Parathyroid adenoma (tissue), 2 donors: ENCODE data around the gene ANO9.

Source experiments
- H2AFZ ChIP-seq: fragments of 300-600 bp; sonication (generic); one replicate; pipeline ENCODE4 v1.7.0; 2017; ENCODE audit warnings: antibody characterized with exemption, mild to moderate bottlenecking
- H3K27ac ChIP-seq: fragments of 300-600 bp; sonication (generic); one replicate; pipeline ENCODE4 v1.7.0; 2017
- H3K27me3 ChIP-seq: fragments of 300-600 bp; sonication (generic); one replicate; pipeline ENCODE4 v1.7.0; 2017; ENCODE audit warnings: low read length; ENCODE audit not compliant: control insufficient read depth, insufficient read depth
- H3K36me3 ChIP-seq: fragments of 300-600 bp; sonication (generic); one replicate; pipeline ENCODE4 v1.7.0; 2017; ENCODE audit warnings: low read length; ENCODE audit not compliant: control insufficient read depth, insufficient read depth
- H3K4me1 ChIP-seq: fragments of 300-600 bp; sonication (generic); one replicate; pipeline ENCODE4 v1.7.0; 2017; ENCODE audit warnings: control low read depth
- H3K4me2 ChIP-seq: fragments of 300-600 bp; sonication (generic); one replicate; pipeline ENCODE4 v1.7.0; 2017; ENCODE audit warnings: low read length
- H3K4me3 ChIP-seq: fragments of 300-600 bp; sonication (generic); one replicate; pipeline ENCODE4 v1.7.0; 2017; ENCODE audit warnings: low read depth, low read length
- H3K79me2 ChIP-seq: fragments of 300-600 bp; sonication (generic); one replicate; pipeline ENCODE4 v1.7.0; 2017; ENCODE audit warnings: control low read depth
- H3K9ac ChIP-seq: fragments of 300-600 bp; sonication (generic); one replicate; pipeline ENCODE4 v1.7.0; 2017; ENCODE audit warnings: mild to moderate bottlenecking
- H3K9me3 ChIP-seq: fragments of 300-600 bp; sonication (generic); one replicate; pipeline ENCODE4 v1.7.0; 2017; ENCODE audit warnings: low read length; ENCODE audit not compliant: control insufficient read depth
- TF ChIP-seq, protein P1 (sequence below): fragments of 300-600 bp; sonication (generic); IDR thresholded peaks from one replicate; pipeline ENCODE4 v1.7.0; 2017; ENCODE audit warnings: antibody characterized with exemption, mild to moderate bottlenecking
- donor health status: primary hyperparathyroidism.

ANO9 gene

GRCh38 chr11:371051-371450, 70.8 kb downstream of the ANO9 start:
- Histone ChIP-seq H3K27ac (no peak overlapping the region), H3K9ac (no peak overlapping the region), H3K4me3 (no peak overlapping the region), H3K36me3 (no peaks in the 10 kb centered on the region), H3K79me2 (no peaks in the 10 kb centered on the region), H3K9me3 (no peaks in the 10 kb centered on the region), H3K27me3 (no peaks in the 10 kb centered on the region), H2AFZ (no peak overlapping the region), H3K4me2 (no peak overlapping the region), H3K4me1 (no peaks in the 10 kb centered on the region)
- TF ChIP-seq, protein P1, sequence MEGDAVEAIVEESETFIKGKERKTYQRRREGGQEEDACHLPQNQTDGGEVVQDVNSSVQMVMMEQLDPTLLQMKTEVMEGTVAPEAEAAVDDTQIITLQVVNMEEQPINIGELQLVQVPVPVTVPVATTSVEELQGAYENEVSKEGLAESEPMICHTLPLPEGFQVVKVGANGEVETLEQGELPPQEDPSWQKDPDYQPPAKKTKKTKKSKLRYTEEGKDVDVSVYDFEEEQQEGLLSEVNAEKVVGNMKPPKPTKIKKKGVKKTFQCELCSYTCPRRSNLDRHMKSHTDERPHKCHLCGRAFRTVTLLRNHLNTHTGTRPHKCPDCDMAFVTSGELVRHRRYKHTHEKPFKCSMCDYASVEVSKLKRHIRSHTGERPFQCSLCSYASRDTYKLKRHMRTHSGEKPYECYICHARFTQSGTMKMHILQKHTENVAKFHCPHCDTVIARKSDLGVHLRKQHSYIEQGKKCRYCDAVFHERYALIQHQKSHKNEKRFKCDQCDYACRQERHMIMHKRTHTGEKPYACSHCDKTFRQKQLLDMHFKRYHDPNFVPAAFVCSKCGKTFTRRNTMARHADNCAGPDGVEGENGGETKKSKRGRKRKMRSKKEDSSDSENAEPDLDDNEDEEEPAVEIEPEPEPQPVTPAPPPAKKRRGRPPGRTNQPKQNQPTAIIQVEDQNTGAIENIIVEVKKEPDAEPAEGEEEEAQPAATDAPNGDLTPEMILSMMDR, result no peak

DNA sequence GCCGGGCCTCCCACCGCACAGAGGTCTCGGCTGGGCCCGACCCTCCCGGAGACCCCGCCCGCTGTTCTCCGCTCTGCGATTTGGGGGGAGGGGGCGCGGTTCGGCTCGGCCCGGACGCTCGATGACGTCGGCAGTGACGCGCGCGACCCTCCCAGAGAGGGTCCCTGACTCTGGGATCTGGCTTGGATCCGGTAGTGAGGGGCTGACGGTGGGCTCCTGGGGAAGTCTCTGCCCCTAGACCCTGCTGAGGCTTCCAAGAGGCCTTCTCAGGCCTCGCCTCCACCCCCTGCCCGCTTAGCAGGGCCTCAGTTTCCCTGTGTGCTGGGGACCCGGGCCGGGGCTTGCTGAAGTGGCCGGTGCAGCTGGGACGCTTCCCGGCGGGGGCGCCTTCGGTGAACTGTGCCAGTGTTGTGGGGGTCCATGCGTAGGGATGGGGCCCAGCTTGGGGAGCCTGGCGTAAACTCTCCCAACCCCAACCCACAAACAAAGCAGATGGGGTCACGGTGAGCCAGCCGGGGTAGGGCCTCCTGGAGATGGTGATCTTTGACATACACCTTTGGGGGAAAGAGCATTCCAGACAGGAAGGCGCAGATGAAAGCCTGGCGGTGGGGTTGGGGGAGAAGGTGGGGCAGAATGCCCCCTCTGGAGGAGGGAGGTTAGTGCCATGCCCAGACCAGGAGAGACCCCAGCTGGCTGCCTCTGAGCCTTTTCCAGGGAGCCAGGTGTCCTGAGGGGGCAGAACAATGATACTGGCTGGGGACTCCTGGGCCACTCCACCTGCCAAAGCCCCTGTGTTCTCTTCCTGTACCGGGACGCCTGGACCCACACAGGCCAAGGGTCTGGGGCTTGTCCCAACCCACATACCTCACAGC, 71.5 kb downstream of the ANO9 start:
- H3K9me3 ChIP-seq, result no peaks in the 10 kb centered on the region
- no peak overlapping the region for H2AFZ ChIP-seq
- H3K27ac ChIP-seq, result no peak overlapping the region
- TF ChIP-seq, protein P1, result no peak
- H3K79me2 ChIP-seq, result no peaks in the 10 kb centered on the region
- H3K9ac ChIP-seq, result no peak overlapping the region
- no peak overlapping the region for H3K4me3 ChIP-seq
- H3K36me3 ChIP-seq, result no peaks in the 10 kb centered on the region
- H3K27me3 ChIP-seq, result no peaks in the 10 kb centered on the region
- H3K4me2 ChIP-seq, result peak overlapping the region; percentile 38
- H3K4me1 ChIP-seq, result no peaks in the 10 kb centered on the region

DNA sequence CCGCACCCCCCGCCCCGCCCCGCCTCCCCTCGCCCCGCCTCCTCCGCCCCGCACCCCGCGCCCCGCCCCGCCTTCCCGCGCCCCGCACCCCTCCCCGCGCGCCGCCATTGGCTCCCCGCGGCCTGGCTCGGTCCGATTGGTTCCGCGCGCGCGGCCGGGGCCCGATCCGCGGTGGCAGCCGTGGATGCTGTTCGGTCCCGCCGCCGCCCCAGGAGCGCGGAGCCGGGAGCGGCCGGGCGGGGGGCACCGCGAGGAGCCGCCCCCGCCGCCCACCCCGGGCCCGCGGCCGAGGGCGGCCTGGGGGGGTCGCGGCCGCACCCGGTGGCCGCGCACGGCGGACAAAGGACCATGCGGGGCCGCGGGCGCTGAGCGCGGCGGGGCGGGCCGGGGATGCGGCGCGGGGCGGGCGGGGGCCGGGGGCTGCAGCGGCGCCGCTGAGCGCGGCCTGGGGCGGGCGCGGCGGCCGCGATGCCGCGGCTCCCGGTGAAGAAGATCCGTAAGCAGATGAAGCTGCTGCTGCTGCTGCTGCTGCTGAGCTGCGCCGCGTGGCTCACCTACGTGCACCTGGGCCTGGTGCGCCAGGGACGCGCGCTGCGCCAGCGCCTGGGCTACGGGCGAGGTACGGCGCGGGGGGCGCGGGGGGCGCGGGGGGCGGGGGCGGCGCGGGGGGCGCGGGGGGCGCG, 72.3 kb downstream of the ANO9 start, which contains the start of gene B4GALNT4:
TSS of gene B4GALNT4 (plus strand) at position 164 of the 683 bp plus-strand sequence. CDS start at position 469, 305 bp downstream.
- peak within 1 kb of the TSS; percentile 39 for H3K27ac ChIP-seq

DNA sequence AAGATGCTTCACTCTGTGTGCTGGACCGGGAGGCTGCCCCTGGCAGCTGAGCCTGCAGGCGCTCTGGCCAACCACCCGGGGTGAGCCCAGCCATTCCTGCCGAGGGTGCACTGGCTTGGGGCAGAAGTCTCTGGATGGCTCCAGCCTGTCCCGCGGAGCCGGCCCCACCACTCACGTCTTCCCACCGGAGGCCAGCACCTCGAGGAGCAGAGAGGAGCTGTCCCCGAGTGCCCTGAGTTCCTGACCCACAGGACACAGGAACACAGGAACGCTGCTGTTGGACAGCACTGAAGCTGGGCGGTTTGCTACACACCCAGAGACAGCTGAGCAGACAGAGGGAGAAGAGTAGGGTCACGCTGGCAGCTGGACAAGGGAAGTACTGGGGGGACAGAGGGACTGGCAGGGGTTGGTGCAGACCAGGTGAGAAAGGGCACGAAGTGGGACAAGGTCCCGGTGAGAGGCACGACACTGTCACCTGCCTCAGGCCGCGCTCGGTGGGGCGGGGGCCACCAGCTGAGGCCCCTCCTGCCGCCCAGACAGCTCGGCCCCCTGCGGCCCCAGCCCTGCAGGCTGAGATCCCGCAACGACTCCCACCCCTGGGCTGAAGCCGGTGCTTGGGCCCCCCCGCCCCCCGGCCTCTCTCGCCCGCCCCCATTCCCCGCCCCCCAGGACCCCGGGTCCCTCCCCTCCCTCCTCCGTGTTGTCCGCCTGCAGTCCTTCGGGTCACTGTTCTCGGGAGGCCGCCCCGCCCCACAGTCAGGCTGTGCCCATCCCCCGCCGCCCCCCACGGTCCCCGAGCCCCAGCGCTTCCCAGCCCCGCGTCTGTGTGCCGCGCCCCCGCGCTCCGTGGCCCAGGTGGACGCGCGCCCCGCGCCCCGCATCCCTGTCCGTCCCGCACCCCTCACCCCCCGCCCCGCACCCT, 73.1 kb downstream of the ANO9 start:
- H2AFZ ChIP-seq, result peak overlapping the region; percentile 51
- TF ChIP-seq, protein P1, result no peak
- no peak overlapping the region for H3K9ac ChIP-seq

More for the DNA sequence above, 72.3 kb downstream of the ANO9 start, which contains the start of gene B4GALNT4:
- Histone ChIP-seq H3K9ac (no peak within 1 kb of the TSS), H3K79me2 (no peaks in the 10 kb centered on the region), H3K27me3 (no peaks in the 10 kb centered on the region), H2AFZ (peak within 1 kb of the TSS; percentile 51), H3K4me3 (no peak within 1 kb of the TSS), H3K36me3 (no peaks in the 10 kb centered on the region), H3K4me2 (peak within 1 kb of the TSS; percentile 57), H3K9me3 (no peaks in the 10 kb centered on the region), H3K4me1 (no peaks in the 10 kb centered on the region)
- TF ChIP-seq, protein P1, result no peak

More for the DNA sequence above, 73.1 kb downstream of the ANO9 start:
- Histone ChIP-seq H3K4me2 (peak overlapping the region; percentile 57), H3K9me3 (no peaks in the 10 kb centered on the region), H3K79me2 (no peaks in the 10 kb centered on the region), H3K36me3 (no peaks in the 10 kb centered on the region), H3K4me3 (no peak overlapping the region), H3K27ac (peak overlapping the region; percentile 39), H3K4me1 (no peaks in the 10 kb centered on the region), H3K27me3 (no peaks in the 10 kb centered on the region)
